HG03064 (cell line): ENCODE measurements around the gene SMO.
A peak's percentile ranks its signal among the peaks of the same experiment; 100 is the strongest.
"Not testable (repeated sequence)": the region's sequence is repeated elsewhere in the genome, so short reads cannot be mapped to it uniquely, and the experiment has no call there.

Experiments
- ATAC-seq: cut with Tn5 transposase; IDR thresholded peaks from one replicate; pipeline ENCODE4 v1.9.1; 2021; ENCODE audit warnings: low read depth; ENCODE audit not compliant: unreplicated experiment

The SMO gene

GRCh38 chr7:129205987-129206785 lies 17.8 kb downstream of the SMO start:
- ATAC-seq, result no peak

GRCh38 chr7:129208667-129209066 lies 20.2 kb downstream of the SMO start:
- ATAC-seq, result no peak

- no peak for ATAC-seq
Observed at GRCh38 chr7:129209067-129209926, 20.9 kb downstream of the SMO start.

- ATAC-seq, result peak; percentile 75
Observed at GRCh38 chr7:129210256-129210988, 22.0 kb downstream of the SMO start.

- ATAC-seq, result no peak
Observed at GRCh38 chr7:129210989-129211312, 22.5 kb downstream of the SMO start.

- no peak for ATAC-seq
Observed at GRCh38 chr7:129212126-129212525, 23.7 kb downstream of the SMO start.

- no peak for ATAC-seq
Observed at GRCh38 chr7:129212596-129212995, 24.2 kb downstream of the SMO start.

GRCh38 chr7:129213828-129214227 lies 25.4 kb downstream of the SMO start:
- ATAC-seq, result no peak

- not testable (repeated sequence) for ATAC-seq
Observed at GRCh38 chr7:129215691-129216090, 27.3 kb downstream of the SMO start.

GRCh38 chr7:129216101-129216715 lies 27.8 kb downstream of the SMO start:
- not testable (repeated sequence) for ATAC-seq

GRCh38 chr7:129216821-129217416 lies 28.5 kb downstream of the SMO start:
- not testable (repeated sequence) for ATAC-seq

GRCh38 chr7:129218514-129219062 lies 30.2 kb downstream of the SMO start:
- ATAC-seq, result peak; percentile 73

GRCh38 chr7:129219166-129219565 lies 30.7 kb downstream of the SMO start:
- ATAC-seq, result not testable (repeated sequence)

- ATAC-seq, result no peak
Observed at GRCh38 chr7:129222064-129222463, 33.6 kb downstream of the SMO start.

GRCh38 chr7:129224251-129225205 lies 36.1 kb downstream of the SMO start, which contains the start of gene AHCYL2:
TSS of gene AHCYL2 (plus strand) at chr7:129225030.
- peak; percentile 88 for ATAC-seq

- peak; percentile 42 for ATAC-seq
Observed at GRCh38 chr7:129225206-129225930, 36.9 kb downstream of the SMO start.

- ATAC-seq, result no peak
Observed at GRCh38 chr7:129225931-129226572, 37.6 kb downstream of the SMO start.
